Kidney (tissue), 14 donors: ENCODE data around the gene IL20. TPM values are rescaled to one million over a fixed set of nuclear protein-coding genes. Genes with fewer than 3 reads are reported as not detected.

ENCODE experiments used
- DNase-seq, 5 donors: peaks; one replicate each; pipeline ENCODE4 v3.0.0-alpha.2; 2013 to 2020
- FAIRE-seq: peaks from 2 replicates; lab custom pipeline; 2012; peaks lifted over from hg19 to GRCh38; lab: Jason Lieb, UNC
- H3K27ac ChIP-seq, 2 donors: one replicate each; pipeline ENCODE4 v1.7.0; 2013; ENCODE audit warnings: low read depth in 2 of 2, low read length in 2 of 2, inconsistent platforms in 1 of 2
- H3K27me3 ChIP-seq: one replicate; pipeline ENCODE4 v1.7.1; 2013; ENCODE audit warnings: low read length, inconsistent platforms; ENCODE audit not compliant: control insufficient read depth, insufficient read depth
- H3K36me3 ChIP-seq, 3 donors: one replicate each; pipeline versions ENCODE4 v1.7.0 to v1.7.1; 2013; ENCODE audit warnings: low read length in 3 of 3, control low read depth in 1 of 3, inconsistent platforms in 1 of 3; ENCODE audit not compliant: insufficient read depth in 3 of 3, control insufficient read depth in 2 of 3
- H3K4me1 ChIP-seq, 3 donors: one replicate each; pipeline versions ENCODE4 v1.7.0 to v1.7.1; 2013; ENCODE audit warnings: low read length in 3 of 3, inconsistent platforms in 1 of 3, low read depth in 1 of 3; ENCODE audit not compliant: control insufficient read depth in 2 of 3, insufficient read depth in 2 of 3
- H3K4me3 ChIP-seq, 3 donors: one replicate each; pipeline versions ENCODE4 v1.7.0 to v1.8.1; 2013; ENCODE audit warnings: low read length in 3 of 3, control low read depth in 1 of 3, inconsistent platforms in 1 of 3
- H3K9ac ChIP-seq, 3 donors: one replicate each; pipeline versions ENCODE4 v1.7.0 to v1.7.1; 2013; ENCODE audit warnings: low read length in 3 of 3, control low read depth in 1 of 3, inconsistent platforms in 1 of 3
- H3K9me3 ChIP-seq, 3 donors: one replicate each; pipeline versions ENCODE4 v1.7.0 to v1.7.1; 2013; ENCODE audit warnings: low read length in 3 of 3, control low read depth in 1 of 3, inconsistent platforms in 1 of 3; ENCODE audit not compliant: control insufficient read depth in 2 of 3, insufficient read depth in 1 of 3
- CTCF ChIP-seq: IDR thresholded peaks from 3 replicates; pipeline ENCODE4 v1.5.1; 2012; ENCODE audit warnings: mild to moderate bottlenecking, moderate library complexity, borderline replicate concordance; ENCODE audit not compliant: insufficient read depth; ENCODE audit errors: extremely low read depth
- intact Hi-C: fragments of 100-400 bp; cut with DNase I; formaldehyde crosslinking; loops from one replicate; pipeline ENCODE4 v1.11.1; 2022
- polyA plus RNA-seq: library from polyadenylated mRNA; stranded (reverse); fragments of 350-450 nt; fragmentation: Illumina TruSeq; extraction: RNeasy Lipid Tissue Mini Kit (QIAGEN cat#74804); gene quantifications from one replicate; pipeline ENCODE4 v1.2.3, GENCODE V29; 2014; ENCODE audit warnings: low read depth, low replicate concordance; ENCODE audit not compliant: insufficient read depth
- total RNA-seq: library from RNA; stranded (reverse); fragmentation: NEBNext Ultra II Directional; extraction: Animal tissue kit (Norgen Biotek cat#: 25700); gene quantifications from one replicate; pipeline ENCODE4 v1.2.1, GENCODE V29; 2021
- donor health status: control.
- donor health status: control.
- donor health status: control.
- donor health status: control.
- donor health status: control.
- donor health status: DM: yes; HTN: yes; CAD: no.
- donor health status: Normal renal cell carcinoma (clear cell type).

IL20 gene
- total and polyA plus RNA-seq, 2 donors from 2014 or later: not detected

- Histone ChIP-seq H3K27me3 (no peaks in the 10 kb centered on the region), H3K36me3 (no peaks in the 10 kb centered on the region), H3K4me1 (peaks cover 0 to 7% (median 0%) of the 10 kb centered on the region in 3 donors), H3K9me3 (no peaks in the 10 kb centered on the region), H3K4me3 (peak overlapping the region in 2 of 3 donors; percentile 1 to 21), H3K9ac (no peak overlapping the region), H3K27ac (peak overlapping the region in 1 of 2 donors; percentile 74)
- TF ChIP-seq CTCF: no peak
- FAIRE-seq: no peak
- intact Hi-C loops: loop anchor here (5.0 kb wide), 1 partner anchor 173 kb away; no protein-coding TSS in a partner anchor
- no peak for DNase-seq
Observed at GRCh38 chr1:206909883-206910318, 44.5 kb downstream of the IL20 start.

GRCh38 chr1:206911064-206911663, 45.7 kb downstream of the IL20 start:
- intact Hi-C loops: loop anchor here (5.0 kb wide), 1 partner anchor 174 kb away; no protein-coding TSS in a partner anchor
- peaks cover 0 to 7% (median 0%) of the 10 kb centered on the region in 3 donors for H3K4me1 ChIP-seq
- DNase-seq: peak in 3 of 5 donors; percentile 9 to 69 (median 53)
- no peaks in the 10 kb centered on the region for H3K9me3 ChIP-seq
- no peak overlapping the region for H3K4me3 ChIP-seq
- H3K27ac ChIP-seq: no peak overlapping the region
- TF ChIP-seq CTCF: peak; percentile 88
- FAIRE-seq: peak; percentile 91
- no peaks in the 10 kb centered on the region for H3K27me3 ChIP-seq
- no peak overlapping the region for H3K9ac ChIP-seq
- no peaks in the 10 kb centered on the region for H3K36me3 ChIP-seq

- FAIRE-seq (no peak), DNase-seq (peak; percentile 54 to 93 (median 78))
Observed at GRCh38 chr1:206912445-206913095, 47.1 kb downstream of the IL20 start.

More at GRCh38 chr1:206912445-206913095, 47.1 kb downstream of the IL20 start:
- intact Hi-C loops: loop anchor here (5.0 kb wide), 1 partner anchor 175 kb away; no protein-coding TSS in a partner anchor
- Histone ChIP-seq H3K27ac (no peak overlapping the region), H3K4me3 (no peak overlapping the region), H3K27me3 (no peaks in the 10 kb centered on the region), H3K36me3 (no peaks in the 10 kb centered on the region), H3K4me1 (peaks cover 0 to 7% (median 0%) of the 10 kb centered on the region in 3 donors), H3K9ac (no peak overlapping the region), H3K9me3 (no peaks in the 10 kb centered on the region)
- TF ChIP-seq CTCF: peak; percentile 95
